T-cell (primary cell): ENCODE measurements around the gene ANKRD28. TPM values are rescaled to one million over a fixed set of nuclear protein-coding genes. Genes with fewer than 3 reads are reported as not detected.

ENCODE experiments used
- ATAC-seq, 4 experiments: fragments of 200-7000 bp in 3 of 4; fragments of 150-1000 bp in 1 of 4; cut with Tn5 transposase; replicated peaks in 1 of 4; 1 replicate in 3 of 4; 2 replicates in 1 of 4; pipeline ENCODE4 v1.10.0; 2021; ENCODE audit warnings: moderate library complexity in 3 of 4, mild to moderate bottlenecking in 2 of 4, moderate number of reproducible peaks in 1 of 4
- CTCF ChIA-PET, 2 donors: fragments of 300-600 bp; sonication (Branson Sonifier 250); formaldehyde crosslinking; loops; one replicate each; lab custom pipeline; 2022; ENCODE audit warnings: antibody characterized with exemption in 2 of 2; lab: Charles Lee
- POLR2A ChIA-PET, 2 donors: fragments of 300-600 bp; sonication (Branson Sonifier 250); formaldehyde crosslinking; loops; one replicate each; lab custom pipeline; 2022; ENCODE audit warnings: antibody characterized with exemption in 2 of 2; lab: Charles Lee
- DNase-seq, 35 experiments: peaks; one replicate each; pipeline versions ENCODE4 v3.0.0 to v3.0.0-alpha.2; 2013 to 2023
- H3K27ac ChIP-seq: one replicate; pipeline ENCODE4 v1.5.1; 2013; ENCODE audit warnings: low read length
- H3K27me3 ChIP-seq, 2 experiments: replicated peaks in 1 of 2; 1 replicate in 1 of 2; 2 replicates in 1 of 2; pipeline versions ENCODE4 v1.6.1 to v1.7.0; 2013; ENCODE audit warnings: low read length in 1 of 2, mixed read lengths in 1 of 2; ENCODE audit not compliant: control insufficient read depth in 2 of 2, insufficient read depth in 2 of 2; ENCODE audit errors: extremely low read depth in 1 of 2
- H3K36me3 ChIP-seq, 2 donors: 1 replicate in 1 of 2; 2 replicates in 1 of 2; pipeline versions ENCODE4 v1.6.1 to v1.7.0; 2013; ENCODE audit warnings: low read length in 1 of 2; ENCODE audit not compliant: control insufficient read depth in 2 of 2, insufficient read depth in 1 of 2; ENCODE audit errors: extremely low read depth in 1 of 2
- H3K4me1 ChIP-seq, 2 experiments: 1 replicate in 1 of 2; 2 replicates in 1 of 2; pipeline versions ENCODE4 v1.6.1 to v1.7.0; 2013; ENCODE audit warnings: low read length in 2 of 2, mixed read lengths in 1 of 2; ENCODE audit not compliant: insufficient read depth in 2 of 2, control insufficient read depth in 1 of 2; ENCODE audit errors: extremely low read depth in 1 of 2
- H3K4me3 ChIP-seq, 2 donors: 1 replicate in 1 of 2; 2 replicates in 1 of 2; pipeline versions ENCODE4 v1.5.1 to v1.7.0; 2013; ENCODE audit warnings: mild to moderate bottlenecking in 2 of 2, low read length in 1 of 2, moderate library complexity in 1 of 2; ENCODE audit not compliant: control insufficient read depth in 1 of 2; ENCODE audit errors: extremely low read depth in 1 of 2
- H3K9me3 ChIP-seq: 2 replicates; pipeline ENCODE4 v1.7.0; 2013
- H3K27ac Mint-ChIP-seq, 2 donors: one replicate each; pipeline ENCODE4 v1.8.0; 2020 to 2021; ENCODE audit warnings: mild to moderate bottlenecking in 2 of 2, mixed read lengths in 2 of 2
- H3K27me3 Mint-ChIP-seq, 2 donors: one replicate each; pipeline ENCODE4 v1.8.0; 2021 to 2022; ENCODE audit warnings: mixed read lengths in 2 of 2
- H3K36me3 Mint-ChIP-seq: one replicate; pipeline ENCODE4 v1.8.0; 2021; ENCODE audit warnings: mixed read lengths
- H3K4me1 Mint-ChIP-seq, 3 donors: one replicate each; pipeline ENCODE4 v1.8.0; 2020 to 2022; ENCODE audit warnings: mixed read lengths in 3 of 3, mild to moderate bottlenecking in 1 of 3
- H3K4me3 Mint-ChIP-seq, 3 donors: one replicate each; pipeline ENCODE4 v1.8.0; 2020 to 2022; ENCODE audit warnings: mild to moderate bottlenecking in 3 of 3, mixed read lengths in 3 of 3, moderate library complexity in 3 of 3
- H3K9me3 Mint-ChIP-seq, 3 donors: one replicate each; pipeline ENCODE4 v1.8.0; 2020 to 2022; ENCODE audit warnings: mixed read lengths in 3 of 3
- WGBS: methylation state at CpG from one replicate; pipeline ENCODE4 v1.1.5; 2013; ENCODE audit warnings: missing lambda C conversion rate; ENCODE audit not compliant: insufficient coverage; 5-methylcytosine and 5-hydroxymethylcytosine counted together
- total RNA-seq, 35 experiments: library from RNA in 6 of 35; stranded (reverse) in 6 of 35; fragments of 120-200 nt in 1 of 35; gene quantifications; one replicate each; pipeline versions ENCODE4 v1.2.1 to v1.2.4 and lab custom pipeline; 2013 to 2026

ANKRD28 gene
- total RNA-seq, 5 donors from 2014 or later (not counting 1 experiment from before 2014, with no cell fraction given), result 30.1 to 67.6 (median 39.0) TPM

DNA sequence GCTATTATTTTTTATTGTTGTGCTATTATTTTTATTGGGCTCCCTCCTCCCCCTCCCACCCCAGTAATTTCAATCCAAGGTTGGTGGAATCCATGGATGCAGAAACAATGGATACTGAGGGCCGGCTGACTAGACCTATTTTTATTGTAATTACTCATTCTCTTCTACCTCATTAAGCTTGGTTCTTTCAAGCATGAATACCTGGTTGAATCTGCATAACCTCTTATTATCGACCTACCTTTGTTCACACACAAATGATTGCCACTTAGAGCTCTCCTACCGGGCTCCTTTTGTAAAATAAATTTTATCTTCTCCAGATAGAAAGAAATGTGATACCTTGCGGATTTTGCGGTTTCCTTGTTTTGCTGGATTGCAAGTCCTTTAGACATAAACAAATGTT is 164.6 kb downstream of the ANKRD28 start:
- ChIA-PET POLR2A (interaction anchor here in 1 of 2 donors (0.6 to 0.7 kb wide), 2 partner anchors 13 to 328 kb away, joined by 3 to 7 read pairs; no protein-coding TSS in a partner anchor), CTCF (interaction anchor here in 1 of 2 donors (0.5 kb wide), 1 partner anchor 429 kb away, joined by 3 read pairs; no protein-coding TSS in a partner anchor)
- H3K27me3 Mint-ChIP-seq, result no peaks in the 10 kb centered on the region
- H3K4me1 Mint-ChIP-seq, result peaks cover 39 to 50% (median 49%) of the 10 kb centered on the region in 3 donors
- no peaks in the 10 kb centered on the region for H3K9me3 Mint-ChIP-seq
- Histone ChIP-seq H3K4me1 (peaks cover 11 to 33% of the 10 kb centered on the region in 2 experiments), H3K36me3 (no peaks in the 10 kb centered on the region), H3K27ac (no peak overlapping the region), H3K4me3 (no peak overlapping the region), H3K27me3 (no peaks in the 10 kb centered on the region), H3K9me3 (no peaks in the 10 kb centered on the region)
- no peak overlapping the region for H3K27ac Mint-ChIP-seq
- 92% methylated on average over 2 of the region's 5 CpGs for WGBS
- DNase-seq (no peak), ATAC-seq (no peak)
- peaks cover 23% of the 10 kb centered on the region for H3K36me3 Mint-ChIP-seq
- no peak overlapping the region for H3K4me3 Mint-ChIP-seq

- H3K9me3 ChIP-seq, result no peaks in the 10 kb centered on the region
- Mint-ChIP-seq H3K4me3 (no peak overlapping the region), H3K9me3 (no peaks in the 10 kb centered on the region), H3K27ac (peak overlapping the region in 1 of 2 donors; percentile 44), H3K27me3 (no peaks in the 10 kb centered on the region), H3K4me1 (peaks cover 31 to 49% (median 43%) of the 10 kb centered on the region in 3 donors), H3K36me3 (peaks cover 25% of the 10 kb centered on the region)
- POLR2A ChIA-PET, result no interaction called here
- H3K4me3 ChIP-seq, result no peak overlapping the region
- H3K36me3 ChIP-seq, result no peaks in the 10 kb centered on the region
- WGBS, result 94% methylated on average over 4 of the region's 4 CpGs
- no peak overlapping the region for H3K27ac ChIP-seq
- peaks cover 7 to 27% of the 10 kb centered on the region in 2 experiments for H3K4me1 ChIP-seq
- CTCF ChIA-PET, result no interaction called here
- H3K27me3 ChIP-seq, result no peaks in the 10 kb centered on the region
- ATAC-seq (no peak), DNase-seq (no peak)
Measured at GRCh38 chr3:15632212-15632580, 165.6 kb downstream of the ANKRD28 start.

DNA sequence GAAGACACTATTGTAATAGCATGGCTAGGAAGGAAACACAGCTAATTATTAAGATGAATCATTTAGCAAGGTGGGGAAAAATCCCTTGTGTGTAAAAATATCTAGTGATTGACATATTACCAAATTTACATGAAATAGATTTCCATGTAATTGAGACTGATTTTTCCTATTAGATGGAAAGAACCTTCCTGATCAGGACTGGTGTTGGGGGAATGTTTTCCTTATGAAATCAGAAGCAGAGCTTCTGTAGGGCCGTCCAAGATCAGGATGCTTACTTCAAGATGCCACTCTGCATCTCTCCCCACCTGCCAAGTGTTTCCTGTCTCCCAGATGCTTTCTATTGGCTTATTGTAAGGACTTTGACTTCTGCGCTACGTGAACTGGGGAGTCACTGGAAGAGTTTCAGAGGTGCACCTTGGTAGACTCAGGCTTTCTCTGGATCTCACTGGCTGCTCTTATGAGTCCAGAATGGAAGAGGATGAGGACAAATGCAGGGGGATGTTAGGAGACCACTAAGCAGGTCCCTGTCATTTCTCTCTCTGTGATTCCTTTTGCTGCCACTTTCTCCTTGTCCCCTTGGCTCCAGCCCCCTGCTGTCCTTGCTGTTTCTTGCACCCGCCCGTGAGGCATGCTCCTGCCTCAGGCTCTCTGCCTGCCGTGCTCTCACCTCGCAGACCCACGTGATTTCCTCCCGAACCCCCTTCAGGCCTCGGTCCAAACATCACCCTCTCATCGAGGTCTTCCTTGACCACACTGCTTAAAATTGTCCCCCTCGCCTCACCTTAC is 166.2 kb downstream of the ANKRD28 start:
- Histone ChIP-seq H3K4me3 (no peak overlapping the region), H3K27me3 (no peaks in the 10 kb centered on the region), H3K27ac (no peak overlapping the region), H3K4me1 (peaks cover 6 to 21% of the 10 kb centered on the region in 2 experiments), H3K9me3 (no peaks in the 10 kb centered on the region), H3K36me3 (peaks cover 0 to 2% of the 10 kb centered on the region in 2 donors)
- no peak overlapping the region for H3K4me3 Mint-ChIP-seq
- H3K36me3 Mint-ChIP-seq, result peaks cover 22% of the 10 kb centered on the region
- 94% methylated on average over 11 of the region's 12 CpGs for WGBS
- DNase-seq (no peak), ATAC-seq (no peak)
- no peaks in the 10 kb centered on the region for H3K27me3 Mint-ChIP-seq
- ChIA-PET CTCF (interaction anchor here in 1 of 2 donors (1.4 to 2.0 kb wide), 2 partner anchors 181 to 182 kb away, joined by 6 to 13 read pairs; no protein-coding TSS in a partner anchor), POLR2A (no interaction called here)
- H3K9me3 Mint-ChIP-seq, result no peaks in the 10 kb centered on the region
- peaks cover 26 to 46% (median 39%) of the 10 kb centered on the region in 3 donors for H3K4me1 Mint-ChIP-seq
- peak overlapping the region in 1 of 2 donors; percentile 44 for H3K27ac Mint-ChIP-seq

GRCh38 chr3:15630646-15631350 is 167.0 kb downstream of the ANKRD28 start:
- H3K9me3 ChIP-seq, result no peaks in the 10 kb centered on the region
- Mint-ChIP-seq H3K27ac (peak overlapping the region; percentile 34 to 43), H3K27me3 (no peaks in the 10 kb centered on the region), H3K9me3 (no peaks in the 10 kb centered on the region), H3K4me3 (peak overlapping the region in 1 of 3 donors; percentile 45), H3K4me1 (peaks cover 20 to 47% (median 35%) of the 10 kb centered on the region in 3 donors), H3K36me3 (peaks cover 22% of the 10 kb centered on the region)
- H3K36me3 ChIP-seq, result peaks cover 0 to 2% of the 10 kb centered on the region in 2 donors
- H3K4me3 ChIP-seq, result no peak overlapping the region
- H3K27me3 ChIP-seq, result no peaks in the 10 kb centered on the region
- ATAC-seq, result peak in 2 of 4 experiments; percentile 16 to 22
- peaks cover 3 to 17% of the 10 kb centered on the region in 2 experiments for H3K4me1 ChIP-seq
- WGBS, result 40% methylated on average over 1 of the region's 8 CpGs
- no peak for DNase-seq
- POLR2A ChIA-PET, result no interaction called here
- H3K27ac ChIP-seq, result no peak overlapping the region
- CTCF ChIA-PET, result interaction anchor here in 1 of 2 donors (0.5 to 2.0 kb wide), 11 partner anchors 17 to 633 kb away, joined by 3 to 13 read pairs (median 4); no protein-coding TSS in a partner anchor

DNA sequence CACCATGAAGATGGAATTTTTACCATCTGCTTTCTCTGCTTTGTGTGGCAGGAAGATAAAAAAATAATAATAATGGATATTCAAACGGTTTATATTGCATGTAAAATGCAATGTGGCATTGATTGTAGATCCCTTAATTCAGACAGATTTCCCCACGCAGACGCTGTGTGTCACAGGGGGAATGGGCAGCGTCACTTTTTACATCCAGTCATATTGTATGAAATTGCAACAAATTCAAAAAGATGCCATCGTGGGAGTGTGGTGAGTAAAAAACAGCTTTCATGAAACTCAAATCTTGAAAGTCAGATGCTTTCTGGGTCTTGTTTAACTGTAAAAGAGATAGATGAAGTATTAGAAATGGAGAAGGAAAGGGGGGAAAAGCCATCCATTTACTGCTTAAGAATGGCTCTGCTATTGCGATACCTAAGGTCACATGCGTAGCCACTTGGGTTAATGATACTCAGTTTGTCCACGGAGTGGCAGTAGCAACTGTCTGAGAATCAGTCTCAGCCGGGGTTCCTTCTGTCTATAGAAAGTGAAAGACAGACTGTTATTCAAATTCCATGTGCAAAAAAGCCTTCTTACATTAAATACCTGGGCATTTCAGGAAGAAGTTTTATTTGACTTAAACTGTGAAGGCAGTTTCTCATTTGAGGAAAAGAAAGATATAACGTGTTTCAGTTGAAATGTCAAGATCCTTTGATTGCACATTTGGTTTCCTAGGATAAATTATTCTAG is 167.8 kb downstream of the ANKRD28 start:
- H3K4me3 ChIP-seq, result no peak overlapping the region
- no peaks in the 10 kb centered on the region for H3K27me3 Mint-ChIP-seq
- no peak overlapping the region for H3K27ac ChIP-seq
- peaks cover 22% of the 10 kb centered on the region for H3K36me3 Mint-ChIP-seq
- DNase-seq, result peak in 34 of 35 experiments; percentile 10 to 85 (median 56)
- H3K36me3 ChIP-seq, result peaks cover 0 to 2% of the 10 kb centered on the region in 2 donors
- H3K27ac Mint-ChIP-seq, result peak overlapping the region in 1 of 2 donors; percentile 58
- WGBS, result 0% methylated on average over 2 of the region's 10 CpGs
- peak; percentile 93 to 100 (median 98) for ATAC-seq
- no peaks in the 10 kb centered on the region for H3K27me3 ChIP-seq
- H3K9me3 ChIP-seq, result no peaks in the 10 kb centered on the region
- H3K4me3 Mint-ChIP-seq, result peak overlapping the region in 2 of 3 donors; percentile 40 to 45
- ChIA-PET POLR2A (no interaction called here), CTCF (interaction anchor here (0.6 to 2.0 kb wide), 9 partner anchors 18 to 634 kb away, joined by 3 to 13 read pairs (median 5); no protein-coding TSS in a partner anchor)
- H3K4me1 Mint-ChIP-seq, result peaks cover 20 to 46% (median 39%) of the 10 kb centered on the region in 3 donors
- H3K4me1 ChIP-seq, result peaks cover 3 to 19% of the 10 kb centered on the region in 2 experiments
- no peaks in the 10 kb centered on the region for H3K9me3 Mint-ChIP-seq
